Loucy (cell line): ENCODE data around the gene BMAL1.

ENCODE experiments used
- H2AFZ ChIP-seq: fragments of 200-600 bp; sonication (generic); 2 replicates; pipeline ENCODE4 v1.6.0; 2016; ENCODE audit warnings: antibody characterized with exemption, mild to moderate bottlenecking, low read length, moderate library complexity
- H3F3A ChIP-seq: fragments of 200-600 bp; 2 replicates; pipeline ENCODE4 v1.6.0; 2016; ENCODE audit warnings: antibody characterized with exemption, low read depth, mild to moderate bottlenecking
- H3K27me3 ChIP-seq: fragments of 200-600 bp; sonication (generic); 2 replicates; pipeline ENCODE4 v1.6.1; 2014; ENCODE audit warnings: low read length, mild to moderate bottlenecking; ENCODE audit not compliant: insufficient read depth, poor library complexity, severe bottlenecking
- H3K36me3 ChIP-seq: fragments of 200-600 bp; sonication (generic); 2 replicates; pipeline ENCODE4 v1.6.1; 2016; ENCODE audit warnings: low read length; ENCODE audit not compliant: insufficient read depth
- H3K4me1 ChIP-seq: fragments of 200-600 bp; sonication (generic); 2 replicates; pipeline ENCODE4 v1.5.1; 2014; ENCODE audit warnings: low read length, mild to moderate bottlenecking; ENCODE audit not compliant: insufficient read depth, poor library complexity, severe bottlenecking
- H3K4me2 ChIP-seq: fragments of 200-600 bp; sonication (generic); 2 replicates; pipeline ENCODE4 v1.6.0; 2014; ENCODE audit warnings: antibody characterized with exemption, low read length, low read depth, mild to moderate bottlenecking; ENCODE audit not compliant: poor library complexity, severe bottlenecking
- H3K4me3 ChIP-seq: fragments of 200-600 bp; sonication (generic); 2 replicates; pipeline ENCODE4 v1.5.1; 2014; ENCODE audit warnings: low read length, mild to moderate bottlenecking, mixed read lengths; ENCODE audit not compliant: poor library complexity, severe bottlenecking
- H3K79me2 ChIP-seq: fragments of 200-600 bp; sonication (generic); 2 replicates; pipeline ENCODE4 v1.6.1; 2014; ENCODE audit warnings: low read length; ENCODE audit not compliant: insufficient read depth
- H3K9ac ChIP-seq: fragments of 200-600 bp; sonication (generic); 2 replicates; pipeline ENCODE4 v1.6.0; 2014; ENCODE audit warnings: mild to moderate bottlenecking, low read depth, low read length, moderate library complexity; ENCODE audit not compliant: poor library complexity, severe bottlenecking
- H3K9me2 ChIP-seq: fragments of 200-600 bp; sonication (generic); replicated peaks from 2 replicates; pipeline ENCODE4 v1.6.1; 2016; ENCODE audit warnings: low read depth, low read length, mixed read lengths
- H3K9me3 ChIP-seq: fragments of 200-600 bp; sonication (generic); 2 replicates; pipeline ENCODE4 v1.6.1; 2014; ENCODE audit warnings: mild to moderate bottlenecking, antibody characterized with exemption, low read length, low read depth; ENCODE audit not compliant: insufficient read depth
- H4K20me1 ChIP-seq: fragments of 200-600 bp; sonication (generic); 2 replicates; pipeline ENCODE4 v1.6.0; 2014; ENCODE audit warnings: antibody characterized with exemption, low read length, mild to moderate bottlenecking; ENCODE audit not compliant: insufficient read depth, poor library complexity, severe bottlenecking
- EZH2phosphoT487 ChIP-seq: fragments of 200-600 bp; IDR thresholded peaks from 2 replicates; pipeline ENCODE4 v1.6.1; 2018; ENCODE audit warnings: antibody characterized with exemption, mild to moderate bottlenecking, moderate library complexity, borderline replicate concordance
- TF ChIP-seq, protein P1 (sequence below): fragments of 200-600 bp; sonication (generic); conservative IDR thresholded peaks from 2 replicates; pipeline ENCODE4 v1.5.1; 2014; ENCODE audit warnings: mild to moderate bottlenecking, antibody characterized with exemption, low read length

The BMAL1 gene

DNA sequence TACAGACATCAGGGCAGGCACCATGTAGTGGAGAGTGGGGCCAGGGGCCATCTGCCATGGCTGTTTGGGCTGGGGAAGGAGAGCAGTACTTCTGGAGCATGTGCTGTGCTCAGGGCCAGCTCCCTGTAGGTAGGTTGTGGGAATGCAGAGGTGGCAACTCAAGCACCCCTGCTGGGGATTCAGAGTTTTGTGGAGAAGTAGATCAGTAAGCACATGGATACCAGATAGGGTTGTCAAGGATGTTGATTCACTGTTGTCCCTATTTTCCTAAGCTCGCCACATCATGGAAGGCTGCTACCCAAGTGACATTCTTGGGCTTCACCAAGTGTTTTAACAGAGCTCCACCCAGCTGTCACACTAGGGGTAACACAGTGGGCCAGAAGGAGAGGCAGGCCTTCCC lies 67.2 kb downstream of the BMAL1 start:
- no peaks in the 10 kb centered on the region for H3K36me3 ChIP-seq
- no peaks in the 10 kb centered on the region for H3K9me2 ChIP-seq
- no peak overlapping the region for H3K9ac ChIP-seq
- H3K9me3 ChIP-seq, result no peaks in the 10 kb centered on the region
- H3K27me3 ChIP-seq, result no peaks in the 10 kb centered on the region
- H4K20me1 ChIP-seq, result no peaks in the 10 kb centered on the region
- H3K4me3 ChIP-seq, result no peak overlapping the region
- TF ChIP-seq, protein P1, sequence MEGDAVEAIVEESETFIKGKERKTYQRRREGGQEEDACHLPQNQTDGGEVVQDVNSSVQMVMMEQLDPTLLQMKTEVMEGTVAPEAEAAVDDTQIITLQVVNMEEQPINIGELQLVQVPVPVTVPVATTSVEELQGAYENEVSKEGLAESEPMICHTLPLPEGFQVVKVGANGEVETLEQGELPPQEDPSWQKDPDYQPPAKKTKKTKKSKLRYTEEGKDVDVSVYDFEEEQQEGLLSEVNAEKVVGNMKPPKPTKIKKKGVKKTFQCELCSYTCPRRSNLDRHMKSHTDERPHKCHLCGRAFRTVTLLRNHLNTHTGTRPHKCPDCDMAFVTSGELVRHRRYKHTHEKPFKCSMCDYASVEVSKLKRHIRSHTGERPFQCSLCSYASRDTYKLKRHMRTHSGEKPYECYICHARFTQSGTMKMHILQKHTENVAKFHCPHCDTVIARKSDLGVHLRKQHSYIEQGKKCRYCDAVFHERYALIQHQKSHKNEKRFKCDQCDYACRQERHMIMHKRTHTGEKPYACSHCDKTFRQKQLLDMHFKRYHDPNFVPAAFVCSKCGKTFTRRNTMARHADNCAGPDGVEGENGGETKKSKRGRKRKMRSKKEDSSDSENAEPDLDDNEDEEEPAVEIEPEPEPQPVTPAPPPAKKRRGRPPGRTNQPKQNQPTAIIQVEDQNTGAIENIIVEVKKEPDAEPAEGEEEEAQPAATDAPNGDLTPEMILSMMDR, result no peak
- no peak for TF ChIP-seq EZH2phosphoT487
- H3K4me2 ChIP-seq, result no peak overlapping the region
- H3K4me1 ChIP-seq, result no peaks in the 10 kb centered on the region
- H2AFZ ChIP-seq, result no peak overlapping the region
- H3K79me2 ChIP-seq, result no peaks in the 10 kb centered on the region
- no peaks in the 10 kb centered on the region for H3F3A ChIP-seq

GRCh38 chr11:13346470-13346869 lies 68.9 kb downstream of the BMAL1 start:
- no peak overlapping the region for H2AFZ ChIP-seq
- H4K20me1 ChIP-seq, result no peaks in the 10 kb centered on the region
- H3K4me3 ChIP-seq, result no peak overlapping the region
- H3K36me3 ChIP-seq, result no peaks in the 10 kb centered on the region
- TF ChIP-seq, protein P1, result no peak
- no peak for TF ChIP-seq EZH2phosphoT487
- H3K4me1 ChIP-seq, result no peaks in the 10 kb centered on the region
- H3K9ac ChIP-seq, result no peak overlapping the region
- H3K27me3 ChIP-seq, result no peaks in the 10 kb centered on the region
- no peaks in the 10 kb centered on the region for H3K9me2 ChIP-seq
- H3F3A ChIP-seq, result no peaks in the 10 kb centered on the region
- no peaks in the 10 kb centered on the region for H3K79me2 ChIP-seq
- H3K4me2 ChIP-seq, result no peak overlapping the region
- no peaks in the 10 kb centered on the region for H3K9me3 ChIP-seq

GRCh38 chr11:13347901-13348300 lies 70.3 kb downstream of the BMAL1 start:
- Histone ChIP-seq H3F3A (no peaks in the 10 kb centered on the region), H2AFZ (no peak overlapping the region), H3K9me2 (no peaks in the 10 kb centered on the region), H3K4me2 (no peak overlapping the region), H3K27me3 (no peaks in the 10 kb centered on the region), H4K20me1 (no peaks in the 10 kb centered on the region), H3K4me3 (no peak overlapping the region), H3K4me1 (no peaks in the 10 kb centered on the region), H3K9me3 (no peaks in the 10 kb centered on the region), H3K9ac (no peak overlapping the region), H3K79me2 (no peaks in the 10 kb centered on the region), H3K36me3 (no peaks in the 10 kb centered on the region)
- TF ChIP-seq EZH2phosphoT487, result no peak
- TF ChIP-seq, protein P1, result no peak
